Cardiac septum (tissue), 1 donor: ENCODE measurements around the gene POTEB3. TPM values are rescaled to one million over a fixed set of nuclear protein-coding genes. Genes with fewer than 3 reads are reported as not detected.
"Not testable (repeated sequence)": the region's sequence is repeated elsewhere in the genome, so short reads cannot be mapped to it uniquely, and the experiment has no call there.

ENCODE experiments used
- DNase-seq: peaks from one replicate; pipeline ENCODE4 v3.0.0-alpha.2; 2020; ENCODE audit warnings: low spot score
- intact Hi-C: fragments of 100-400 bp; cut with DNase I; formaldehyde crosslinking; loops from one replicate; pipeline ENCODE4 v1.14.0; 2022
- long read RNA-seq: library from polyadenylated mRNA; unstranded; transcript quantifications from one replicate; pipeline ENCODE4 v2.0.0, GENCODE V29; 2021
- microRNA-seq: library from miRNA; unstranded; fragments of <30 nt; microRNA quantifications from one replicate; pipeline ENCODE4 v1.2.0, GENCODE V29; 2020
- total RNA-seq: library from RNA; stranded (reverse); fragmentation: NEBNext Ultra II Directional; extraction: Animal tissue kit (Norgen Biotek cat#: 25700); gene quantifications from one replicate; pipeline ENCODE4 v1.2.1, GENCODE V29; 2021
- donor health status: DM: no; HTN: no; CAD: no.

Gene POTEB3
- total RNA-seq, result not detected
- long read RNA-seq, result 0 reads

DNA sequence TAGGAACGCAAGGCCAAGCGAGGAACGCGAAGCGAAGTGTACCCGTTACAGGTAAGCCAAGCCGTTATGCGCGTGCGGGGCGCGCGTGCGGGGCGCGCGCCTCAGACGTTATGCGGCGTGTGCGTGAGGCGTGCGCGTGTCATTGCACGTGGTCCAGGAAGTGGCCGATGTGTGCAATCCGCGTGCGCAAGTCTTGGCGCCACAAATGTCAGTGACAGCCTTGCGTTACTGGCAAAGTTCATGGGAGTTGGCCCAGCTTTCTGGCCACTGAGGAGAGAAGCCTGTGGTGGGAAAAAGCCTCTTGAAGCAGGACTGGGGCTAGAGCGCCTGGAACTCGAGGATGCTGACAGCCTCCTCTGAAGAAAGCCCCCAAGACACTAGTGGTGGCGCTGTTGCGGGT, at the start of gene POTEB3:
TSS of gene POTEB3 (minus strand) at position 101 of the 400 bp plus-strand sequence. CDS start 488 bp downstream, outside the sequence.
- intact Hi-C loops, DNase-seq: not testable (repeated sequence)

DNA sequence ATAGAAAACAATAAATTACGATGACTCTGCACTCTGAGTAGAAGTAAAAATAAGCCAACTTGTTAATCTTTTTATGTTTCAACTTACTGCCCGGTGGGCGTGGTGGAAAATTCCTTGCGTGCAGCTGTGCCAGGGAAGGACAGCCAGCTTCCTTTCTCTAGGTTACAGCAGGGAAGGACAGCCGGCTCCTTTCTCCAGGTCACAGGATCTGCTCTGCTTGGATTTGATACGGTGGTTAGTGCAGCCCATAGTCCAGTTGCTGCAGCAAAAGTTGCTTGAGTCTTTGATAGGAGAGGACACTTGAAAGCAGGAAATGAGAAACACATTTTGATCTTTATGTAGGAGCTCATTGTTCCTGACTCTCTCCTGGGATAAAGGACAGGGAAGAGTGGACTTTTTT, 13.4 kb upstream of the POTEB3 start:
- DNase-seq, intact Hi-C loops: not testable (repeated sequence)

DNA sequence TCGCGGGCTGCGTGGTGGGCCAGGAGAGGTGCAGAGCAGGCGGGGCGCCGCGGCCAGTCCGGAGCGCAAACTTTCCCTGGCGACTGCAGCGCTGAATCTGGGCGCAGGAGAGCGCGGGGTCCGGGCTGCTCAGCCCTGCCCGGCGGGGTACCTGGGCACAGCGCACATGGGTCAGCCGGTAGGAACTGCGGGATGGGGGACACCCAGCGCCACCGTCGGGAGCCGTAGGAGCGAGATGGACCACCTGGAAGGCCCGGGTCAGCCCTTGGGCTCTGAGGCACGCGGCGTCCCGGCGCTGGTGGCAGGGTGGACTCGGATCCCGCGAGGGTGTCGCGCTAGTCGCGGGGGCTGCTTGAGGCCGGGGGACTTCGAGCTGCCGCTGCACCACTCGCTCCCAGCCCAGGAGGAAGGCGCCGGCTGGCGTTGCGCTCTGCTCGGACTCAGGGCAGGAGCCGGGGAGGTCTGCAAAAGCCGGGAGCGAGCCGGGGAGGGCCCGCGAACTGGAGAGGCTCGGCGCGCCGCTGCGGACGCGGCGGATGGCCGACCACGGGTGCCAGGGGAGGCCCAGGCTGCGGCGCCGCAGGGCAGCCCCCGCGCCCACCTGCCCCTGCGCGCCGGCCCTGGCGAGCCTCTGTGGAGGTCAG, 11.7 kb upstream of the POTEB3 start:
- intact Hi-C loops, DNase-seq: not testable (repeated sequence)

DNA sequence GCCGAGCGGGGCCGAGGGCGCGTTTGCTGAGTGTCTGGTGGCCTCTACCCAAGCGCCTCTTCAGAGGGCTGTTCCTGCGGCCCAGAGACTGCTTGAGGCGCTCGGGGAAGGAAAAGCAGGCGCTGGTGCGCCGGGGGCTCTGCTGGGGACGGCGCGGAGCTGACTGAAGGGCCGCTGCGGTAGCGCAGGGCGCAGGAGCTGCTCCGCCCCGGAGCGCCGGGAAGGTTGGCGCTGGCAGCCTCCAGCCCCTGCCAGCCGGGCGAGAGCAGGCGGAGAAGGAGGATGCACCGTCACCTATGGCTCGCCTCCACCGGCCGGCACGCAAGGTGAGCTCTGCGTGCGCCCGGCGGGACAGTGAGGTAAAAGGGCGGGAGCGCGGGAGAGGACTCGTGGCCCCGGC, 11.2 kb upstream of the POTEB3 start:
- DNase-seq, intact Hi-C loops: not testable (repeated sequence)

DNA sequence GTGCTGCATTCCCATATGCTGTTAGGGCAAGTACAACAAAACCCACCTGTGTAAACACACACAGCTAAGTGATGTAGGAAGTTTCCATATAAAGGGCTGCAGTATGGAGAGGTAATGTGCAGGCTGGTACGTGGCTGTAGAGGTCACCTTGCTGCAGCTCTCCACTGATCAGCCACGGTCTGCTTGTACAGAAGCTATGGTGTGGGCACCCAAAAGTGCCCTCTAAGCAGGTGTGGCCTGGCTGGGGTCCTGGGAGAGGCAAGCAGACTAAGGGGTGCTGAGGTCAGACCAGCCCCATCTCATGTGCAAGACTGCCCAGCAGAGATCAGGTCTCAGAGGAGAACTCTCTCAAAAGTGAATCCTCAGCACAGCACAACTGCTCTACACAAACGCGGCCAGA, 32.9 kb downstream of the POTEB3 start:
- intact Hi-C loops, DNase-seq: not testable (repeated sequence)

DNA sequence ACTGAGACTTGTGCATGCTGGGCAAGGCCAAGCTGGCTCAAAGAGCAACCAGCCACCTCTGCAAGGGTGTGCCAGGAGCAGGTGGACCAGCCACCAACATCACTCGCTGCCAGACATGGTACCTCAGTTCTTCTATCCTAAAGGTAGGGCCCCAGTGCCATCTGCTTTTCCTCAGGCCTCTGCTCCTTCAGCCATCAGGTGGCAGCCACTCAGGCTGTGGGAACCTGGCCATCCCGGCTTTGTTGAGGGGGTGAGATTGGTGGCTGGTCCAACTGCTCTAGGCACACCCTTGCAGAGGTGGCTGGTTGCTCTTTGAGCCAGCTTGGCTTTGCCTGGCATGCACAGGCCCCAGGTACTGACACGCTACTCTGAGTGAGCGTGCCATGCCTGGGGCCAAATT, 38.8 kb downstream of the POTEB3 start:
- not testable (repeated sequence) for DNase-seq

DNA sequence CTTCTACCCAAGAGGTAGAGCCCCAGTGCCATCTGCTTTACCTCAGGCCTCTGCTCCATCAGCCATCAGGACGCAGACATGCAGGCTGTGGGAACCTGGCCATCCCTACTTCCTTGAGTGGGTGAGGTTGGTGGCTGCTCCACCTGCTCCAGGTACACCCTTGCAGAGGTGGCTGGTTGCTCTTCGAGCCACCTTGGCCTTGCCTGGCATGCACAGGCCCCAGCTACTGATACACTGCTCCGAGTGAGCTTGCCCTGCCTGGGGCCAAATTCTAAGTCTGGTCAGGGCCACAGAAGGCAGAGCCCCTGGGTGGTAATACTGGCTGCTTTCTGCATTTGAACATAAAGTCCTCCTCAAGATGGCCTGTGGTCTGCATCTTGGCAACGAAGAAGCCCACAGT, 41.2 kb downstream of the POTEB3 start:
- DNase-seq, intact Hi-C loops: not testable (repeated sequence)

More for the DNA sequence above, 38.8 kb downstream of the POTEB3 start:
- intact Hi-C loops, result not testable (repeated sequence)

DNA sequence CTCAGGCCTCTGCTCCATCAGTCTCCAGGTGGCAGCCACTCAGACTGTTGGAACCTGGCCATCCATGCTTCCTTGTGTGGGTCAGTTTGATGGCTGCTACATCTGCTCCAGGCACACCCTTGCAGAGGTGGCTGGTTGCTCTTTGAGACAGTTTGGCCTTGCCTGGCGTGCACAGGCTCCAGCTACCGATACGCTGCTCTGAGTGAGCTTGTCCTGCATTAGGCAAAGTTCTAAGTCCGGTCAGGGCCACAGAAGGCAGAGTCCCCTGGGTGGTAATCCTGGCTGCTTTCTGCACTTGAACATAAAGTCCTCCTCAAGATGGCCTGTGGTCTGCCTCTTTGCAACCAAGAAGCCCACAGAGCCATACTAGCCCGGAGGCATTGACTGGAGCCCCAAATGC, 41.8 kb downstream of the POTEB3 start:
- DNase-seq, intact Hi-C loops: not testable (repeated sequence)

DNA sequence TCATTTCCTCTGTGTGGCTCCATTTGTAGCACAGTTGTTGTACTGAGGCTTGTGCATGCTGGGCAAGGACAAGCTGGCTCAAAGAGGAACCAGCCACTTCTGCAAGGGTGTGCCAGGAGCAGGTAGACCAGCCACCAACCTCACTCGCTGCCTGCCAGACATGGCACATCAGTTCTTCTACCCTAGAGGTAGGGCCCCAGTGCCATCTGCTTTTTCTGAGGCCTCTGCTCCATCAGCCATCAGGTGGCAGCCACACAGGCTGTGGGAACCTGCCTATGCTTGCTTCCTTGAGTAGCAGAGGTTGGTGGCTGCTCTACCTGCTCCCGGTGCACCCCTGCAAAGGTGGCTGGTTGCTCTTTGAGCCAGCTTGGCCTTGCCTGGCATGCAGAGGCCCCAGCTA, 42.6 kb downstream of the POTEB3 start:
- intact Hi-C loops, DNase-seq: not testable (repeated sequence)

DNA sequence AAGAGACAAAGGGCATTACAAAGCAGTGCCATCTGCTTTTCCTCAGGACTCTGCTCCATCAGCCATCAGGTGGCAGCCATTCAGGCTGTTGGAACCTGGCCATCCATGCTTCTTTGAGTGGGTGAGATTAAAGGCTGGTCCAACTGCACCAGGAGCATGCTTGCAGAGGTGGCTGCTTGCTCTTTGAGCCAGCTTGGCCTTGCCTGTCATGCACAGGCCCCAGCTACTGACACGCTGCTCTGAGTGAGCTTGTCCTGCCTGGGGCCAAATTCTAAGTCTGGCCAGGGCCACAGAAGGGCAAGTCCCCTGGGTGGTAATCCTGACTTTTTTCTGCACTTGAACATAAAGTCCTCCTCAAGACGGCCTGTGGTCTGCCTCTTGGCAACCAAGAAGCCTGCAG, 43.1 kb downstream of the POTEB3 start:
- DNase-seq, intact Hi-C loops: not testable (repeated sequence)

DNA sequence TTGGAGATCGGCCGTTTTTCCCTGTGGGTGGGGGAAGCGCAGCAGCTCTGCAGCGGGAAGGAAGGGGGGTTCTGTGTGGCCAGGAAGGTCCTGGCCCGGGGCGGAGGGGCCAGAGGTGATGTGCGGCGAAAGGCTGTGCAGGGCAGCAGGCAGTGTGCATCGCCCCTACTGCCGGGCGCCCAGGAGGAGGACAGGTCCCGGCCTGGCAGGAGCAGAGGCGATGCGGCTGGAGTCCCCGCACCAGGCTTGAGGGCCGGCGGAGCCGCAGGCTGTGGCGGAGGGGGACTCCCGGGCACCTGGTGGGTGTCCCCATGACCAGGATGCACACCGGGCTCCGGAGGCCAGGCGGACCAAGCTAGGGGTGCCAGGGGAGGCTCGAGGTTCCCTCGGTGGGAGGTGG, 54.3 kb downstream of the POTEB3 start:
- intact Hi-C loops, DNase-seq: not testable (repeated sequence)

DNA sequence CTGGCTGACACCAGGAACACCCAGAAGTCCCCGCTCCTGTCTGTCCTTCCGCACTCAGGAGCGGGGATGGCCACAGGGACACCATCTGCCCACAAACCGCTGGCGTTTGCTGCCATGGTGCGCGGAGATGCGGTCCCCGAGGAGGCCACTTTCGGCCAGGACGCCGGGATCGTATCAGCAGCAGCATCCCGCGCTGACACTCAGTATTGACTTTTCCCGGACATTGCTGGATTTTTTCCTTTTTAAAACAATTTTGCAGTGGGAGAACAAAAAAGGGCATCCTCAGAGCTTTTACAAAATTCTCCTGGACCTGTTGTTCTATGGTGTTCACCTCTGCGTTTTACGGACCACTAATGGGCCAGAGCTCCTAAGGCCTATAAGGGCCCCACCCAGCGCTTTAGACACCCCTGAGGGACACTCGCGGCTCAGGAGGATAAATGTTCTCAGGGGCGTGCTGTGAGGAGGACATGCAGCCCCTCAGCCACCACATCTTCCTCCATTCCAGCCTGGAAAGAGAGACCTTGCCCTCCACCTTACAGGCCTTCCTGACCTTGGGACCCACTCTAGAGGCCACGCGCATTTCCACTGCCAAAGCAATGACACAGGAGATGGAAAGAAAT, 56.3 kb downstream of the POTEB3 start:
- DNase-seq, intact Hi-C loops: not testable (repeated sequence)

DNA sequence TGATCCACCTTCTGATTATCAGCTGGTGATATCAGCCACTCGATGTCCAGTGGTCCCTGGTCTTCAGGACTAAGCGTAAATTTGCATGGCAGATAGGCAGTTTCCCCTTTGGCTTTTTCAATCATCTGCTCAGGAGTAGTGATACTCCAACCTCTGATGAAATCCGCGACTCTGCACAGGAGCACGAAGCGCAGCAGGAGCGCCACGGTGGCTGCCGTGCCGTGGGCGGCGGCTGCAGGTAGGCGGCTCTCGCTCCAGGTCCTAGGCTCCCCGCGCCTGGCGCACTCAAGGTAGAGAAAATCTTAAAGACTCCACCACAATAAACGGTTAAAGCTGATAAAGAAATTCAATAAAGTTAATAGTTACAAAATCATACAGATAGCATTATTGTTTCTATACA, 66.6 kb downstream of the POTEB3 start:
- intact Hi-C loops, DNase-seq: not testable (repeated sequence)

DNA sequence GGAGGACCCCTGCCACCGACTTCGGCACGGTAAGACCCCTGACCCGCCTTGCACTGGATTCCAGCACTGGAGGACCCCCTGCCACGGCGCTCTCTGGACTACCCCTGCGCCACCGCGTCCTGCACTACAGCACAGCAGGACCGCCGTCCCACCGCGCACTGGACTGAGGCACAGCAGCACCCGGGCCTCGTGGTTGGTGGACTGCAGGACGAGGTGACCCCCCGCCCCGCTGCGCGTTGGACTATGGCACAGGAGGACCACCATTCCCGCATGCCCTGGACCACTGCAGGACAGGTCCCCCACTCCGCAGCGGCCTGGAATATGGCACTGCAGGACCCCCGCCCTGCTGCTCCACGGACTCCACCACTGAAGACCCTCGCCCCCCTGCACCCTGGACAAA, 71.1 kb downstream of the POTEB3 start:
- DNase-seq, result not testable (repeated sequence)

DNA sequence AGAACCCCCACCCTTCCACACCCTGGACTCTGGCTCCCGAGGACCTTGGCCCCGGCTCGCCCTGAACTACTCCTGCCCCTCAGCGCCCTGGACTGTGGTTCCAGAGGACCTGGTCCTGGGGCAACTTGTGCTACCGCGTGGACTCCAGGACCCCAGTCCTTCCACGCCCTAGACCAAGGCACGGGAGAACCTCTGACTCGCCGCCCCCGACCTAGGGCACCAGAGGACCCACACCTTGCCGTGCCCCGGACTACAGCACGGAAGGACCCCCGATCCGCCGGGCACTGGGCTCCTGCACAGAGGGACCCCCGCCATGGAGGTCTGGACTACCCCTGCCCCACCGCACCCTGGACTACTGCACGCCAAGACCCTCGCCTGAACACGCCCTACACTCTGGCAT, 71.7 kb downstream of the POTEB3 start:
- intact Hi-C loops, DNase-seq: not testable (repeated sequence)

More for the DNA sequence above, 71.1 kb downstream of the POTEB3 start:
- intact Hi-C loops, result not testable (repeated sequence)

Small RNAs within 50 kb of the gene (microRNA-seq; reads per million reads assigned to microRNA genes)
- not detected for gene MIR3118-3
